GM19468 (cell line): ENCODE results near the gene HHIPL2.
"Not testable (repeated sequence)": the region's sequence is repeated elsewhere in the genome, so short reads cannot be mapped to it uniquely, and the experiment has no call there.

Source experiments
- ATAC-seq: cut with Tn5 transposase; IDR thresholded peaks from one replicate; pipeline ENCODE4 v1.9.1; 2021; ENCODE audit warnings: mild to moderate bottlenecking, moderate library complexity, moderate number of reproducible peaks; ENCODE audit not compliant: unreplicated experiment; ENCODE audit errors: extremely low read depth

Gene HHIPL2

DNA sequence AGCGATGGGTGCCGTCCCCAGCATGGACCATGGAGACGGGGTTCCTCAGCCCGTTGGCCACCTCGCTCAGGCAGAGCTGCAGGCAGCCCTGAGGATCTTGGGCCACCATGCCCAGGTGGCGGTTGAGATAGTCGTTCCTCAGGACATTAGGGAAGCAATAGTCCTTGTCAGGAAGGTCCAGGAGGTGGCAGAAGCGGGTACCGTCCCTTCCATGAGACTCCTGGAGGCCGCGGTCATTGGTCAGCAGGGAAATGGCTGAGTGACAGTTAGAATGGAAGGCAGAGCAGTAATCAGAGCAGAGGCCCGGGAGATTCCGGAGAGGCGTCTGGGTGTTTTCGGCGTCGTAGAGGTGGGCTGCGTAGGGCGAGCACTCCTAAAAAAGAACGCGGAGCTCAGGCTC lies 4.1 kb downstream of the HHIPL2 start:
- ATAC-seq: no peak

DNA sequence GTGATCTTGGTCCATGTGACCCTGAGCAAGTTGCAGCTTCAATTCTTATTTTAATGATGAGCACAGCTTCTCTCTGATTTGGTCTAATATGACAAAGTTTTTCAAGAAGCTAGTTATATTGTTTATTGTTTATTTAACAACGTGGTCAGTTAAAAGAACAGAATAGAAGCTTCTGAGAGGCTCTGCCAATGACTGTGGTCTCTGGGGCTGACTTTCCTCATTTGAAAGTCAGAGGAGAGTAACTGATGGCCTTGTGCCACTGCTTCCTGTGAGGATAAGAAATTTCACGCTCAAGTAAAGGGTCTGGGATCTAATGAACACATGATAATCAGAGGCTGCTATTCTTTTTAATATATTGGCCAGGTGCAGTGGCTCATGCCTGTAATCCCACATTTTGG lies 7.3 kb downstream of the HHIPL2 start:
- ATAC-seq: no peak

DNA sequence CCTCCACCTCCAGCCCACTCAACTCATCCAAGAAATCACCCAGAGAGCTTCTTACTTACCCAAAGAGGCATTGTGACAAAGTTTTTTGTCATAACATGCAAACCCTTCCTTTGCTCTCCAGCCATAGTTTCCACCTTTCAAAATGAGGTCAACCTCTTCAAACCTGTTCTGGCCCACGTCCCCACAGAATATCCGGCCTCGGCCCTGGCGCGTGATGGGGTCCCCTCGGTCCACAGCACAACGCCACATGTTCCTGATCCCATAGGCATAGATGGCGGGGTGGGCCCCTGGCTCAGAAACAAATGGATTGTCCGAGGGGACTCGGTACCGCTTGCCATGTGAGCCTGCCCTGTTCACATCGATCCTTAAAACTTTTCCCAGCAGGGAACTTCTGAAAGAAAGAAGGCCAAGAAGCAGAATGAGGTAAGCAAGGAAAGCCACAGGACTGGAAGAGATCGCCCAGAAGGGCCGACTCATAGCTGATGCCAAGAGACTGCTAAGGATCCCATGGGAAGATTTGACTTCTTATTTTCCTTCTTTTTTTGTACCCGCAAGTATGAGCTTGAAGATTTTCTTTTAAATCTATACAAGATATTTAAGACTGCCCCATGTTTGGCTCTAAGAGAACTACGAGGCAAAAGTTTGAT lies 7.8 kb downstream of the HHIPL2 start:
- no peak for ATAC-seq

- no peak for ATAC-seq
Measured at GRCh38 chr1:222535455-222535854, 12.4 kb downstream of the HHIPL2 start.

DNA sequence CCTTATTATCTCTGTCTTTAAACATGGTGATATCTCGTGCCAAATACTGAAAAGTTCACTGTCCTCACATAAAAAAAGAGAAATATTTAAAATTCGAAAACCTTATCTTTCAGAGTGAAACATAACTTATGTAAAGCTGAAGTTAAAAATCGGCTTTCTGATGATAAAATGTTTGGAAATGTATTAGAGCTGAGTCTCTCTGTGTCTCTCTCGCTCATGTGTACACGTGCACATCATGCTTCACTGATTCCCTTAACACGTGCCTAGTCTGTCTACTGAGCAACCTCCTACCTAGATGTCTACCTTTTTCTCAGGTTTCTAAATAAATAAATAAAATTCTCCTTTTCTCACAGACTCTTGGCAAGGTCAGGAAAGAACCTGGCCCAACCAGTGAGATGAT lies 17.1 kb downstream of the HHIPL2 start:
- no peak for ATAC-seq

DNA sequence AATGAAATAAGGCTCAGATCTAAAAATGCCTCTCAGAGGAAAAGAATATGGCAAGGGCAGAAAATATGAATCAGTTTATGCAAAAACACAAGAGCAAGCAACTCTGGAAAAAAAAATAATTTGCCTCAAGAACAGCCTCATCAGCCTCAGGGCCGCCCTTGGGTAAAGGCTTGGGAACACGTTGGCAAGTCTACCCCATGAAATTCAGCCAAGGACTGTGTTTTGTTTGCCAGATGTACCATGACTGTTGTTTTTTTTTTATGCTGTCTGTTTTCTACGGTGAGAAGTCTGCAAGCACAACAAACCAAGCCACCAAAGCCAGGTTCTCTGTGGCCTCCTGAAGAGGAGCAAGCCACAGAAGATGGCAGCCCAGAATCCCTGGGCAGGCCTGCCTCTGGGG lies 18.0 kb downstream of the HHIPL2 start:
- no peak for ATAC-seq

GRCh38 chr1:222529181-222529580 lies 18.7 kb downstream of the HHIPL2 start:
- ATAC-seq: no peak

DNA sequence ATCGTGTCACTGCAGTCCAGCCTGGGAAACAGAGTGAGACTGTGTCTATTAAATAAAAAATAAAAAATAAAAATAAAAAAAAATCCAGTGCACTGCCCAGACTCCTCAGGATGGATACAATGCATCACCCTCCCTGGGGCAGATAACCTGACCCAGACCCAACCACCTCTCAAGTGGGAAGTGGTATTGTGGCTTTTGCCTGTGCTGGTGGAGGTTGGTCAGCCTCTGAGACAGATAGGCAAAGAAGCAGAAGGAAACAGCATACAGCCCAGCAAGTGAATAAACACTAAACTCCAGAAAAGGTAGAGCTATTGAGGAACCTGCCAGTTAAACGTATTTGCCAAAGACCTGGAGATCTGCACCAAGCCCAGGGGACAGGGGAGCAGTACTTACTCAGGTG lies 22.0 kb downstream of the HHIPL2 start:
- ATAC-seq: no peak

GRCh38 chr1:222523852-222524251 lies 24.1 kb downstream of the HHIPL2 start:
- ATAC-seq: no peak

- no peak for ATAC-seq
Measured at GRCh38 chr1:222522105-222522915, 25.6 kb downstream of the HHIPL2 start.

DNA sequence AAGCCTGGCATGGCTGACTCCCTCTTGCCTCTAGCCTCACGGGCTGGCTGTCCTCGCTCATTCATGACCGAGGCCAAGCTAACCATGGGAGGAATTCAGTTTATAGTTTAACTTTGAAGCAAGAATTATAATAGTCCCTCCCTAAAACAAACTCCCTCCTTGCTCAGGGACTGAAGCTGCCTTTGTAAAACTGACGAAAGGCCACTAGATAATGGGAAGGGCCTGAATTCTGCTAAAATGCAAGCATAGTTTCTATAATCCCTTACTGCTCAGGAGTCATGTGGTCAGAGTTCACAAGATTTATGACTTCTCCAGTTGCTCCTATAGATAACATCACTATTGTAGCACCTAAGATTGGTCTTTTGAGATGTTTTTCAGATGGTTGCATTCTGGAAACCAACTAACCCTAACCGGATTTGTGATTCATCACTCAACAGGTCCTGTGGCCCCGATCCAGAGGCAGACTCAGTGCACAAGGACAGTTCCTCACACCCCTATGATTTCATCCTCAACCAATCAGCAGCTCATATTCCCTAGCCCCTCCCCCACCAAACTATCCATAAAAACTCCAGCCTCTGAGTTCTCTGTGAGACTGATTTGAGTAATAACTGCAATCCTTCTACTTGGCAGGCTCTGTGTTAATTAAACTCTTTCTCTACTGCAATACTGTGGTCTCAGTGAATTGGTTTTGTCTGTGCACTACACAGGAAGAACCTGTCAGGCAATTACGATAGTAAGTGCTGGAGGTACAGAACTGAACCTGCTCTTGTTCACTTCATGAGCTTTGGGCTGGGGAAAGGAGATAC lies 26.4 kb downstream of the HHIPL2 start:
- no peak for ATAC-seq

DNA sequence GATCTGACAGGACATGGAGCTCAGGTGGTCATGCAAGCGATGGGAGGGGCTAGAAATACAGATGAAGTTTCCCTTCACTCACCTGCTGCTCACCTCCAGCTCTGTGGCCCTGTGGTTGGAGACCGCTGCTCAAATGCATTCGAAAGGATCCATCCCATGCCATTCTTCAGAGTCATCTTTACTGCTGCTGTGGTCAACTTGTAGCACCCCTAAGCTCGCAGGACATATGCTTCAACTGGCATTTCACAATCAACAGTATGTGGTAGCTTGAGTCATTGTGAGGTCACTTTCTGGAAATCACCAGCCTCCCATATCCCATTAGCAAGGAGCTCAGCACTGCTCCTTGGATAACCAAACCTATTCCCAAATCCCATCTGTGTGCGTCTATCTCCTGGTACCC lies 58.4 kb downstream of the HHIPL2 start:
- ATAC-seq: not testable (repeated sequence)

GRCh38 chr1:222487774-222488173 lies 60.1 kb downstream of the HHIPL2 start:
- ATAC-seq: not testable (repeated sequence)

DNA sequence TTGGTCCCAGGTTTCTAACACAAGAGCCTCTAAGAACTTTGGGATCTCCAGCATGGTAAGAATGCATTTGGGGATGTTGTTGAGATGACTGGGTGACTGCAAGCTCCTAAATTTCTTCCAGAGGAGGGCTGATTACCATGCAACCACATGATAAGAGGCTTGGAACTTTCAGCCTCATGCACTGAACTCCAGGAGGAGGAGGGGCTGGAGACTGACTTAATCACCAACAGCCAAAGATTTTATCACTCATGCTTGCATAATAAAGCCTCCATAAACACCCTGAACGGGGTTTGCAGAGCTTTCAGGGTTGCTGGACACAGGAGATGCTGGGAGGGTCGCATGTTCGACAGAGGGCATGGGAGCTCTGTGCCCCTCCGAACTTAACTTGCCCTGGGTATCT lies 63.9 kb downstream of the HHIPL2 start:
- not testable (repeated sequence) for ATAC-seq

DNA sequence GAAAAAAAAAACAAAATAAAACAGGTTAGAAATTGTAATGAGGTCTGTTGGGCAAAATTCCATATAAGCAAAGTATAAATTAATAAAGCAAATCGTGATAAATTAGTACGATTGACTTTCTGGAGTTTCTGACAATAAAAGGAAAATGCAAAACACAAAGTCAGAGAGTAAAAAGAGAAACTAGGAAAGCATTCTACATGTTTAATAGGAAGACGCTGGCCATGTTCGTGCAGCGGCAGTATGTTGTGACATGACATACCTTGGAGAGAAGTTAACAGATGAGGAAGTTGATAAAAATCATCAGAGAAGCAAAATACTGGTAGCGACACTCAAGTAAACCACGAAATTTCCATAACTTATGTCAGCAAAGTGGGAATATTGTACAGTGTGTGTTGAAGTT lies 68.3 kb downstream of the HHIPL2 start:
- ATAC-seq: not testable (repeated sequence)

- not testable (repeated sequence) for ATAC-seq
Measured at GRCh38 chr1:222476436-222476835, 71.5 kb downstream of the HHIPL2 start.

- ATAC-seq: not testable (repeated sequence)
Measured at GRCh38 chr1:222473717-222474116, 74.2 kb downstream of the HHIPL2 start.

- ATAC-seq: not testable (repeated sequence)
Measured at GRCh38 chr1:222472776-222473540, 74.9 kb downstream of the HHIPL2 start.
